B cell (primary cell): Measurements from ENCODE around the gene COG5.

Experiments used
- CTCF ChIP-seq: fragments of 200-600 bp; IDR thresholded peaks from one replicate; pipeline ENCODE4 v1.8.0; 2022; ENCODE audit warnings: antibody characterized with exemption, mild to moderate bottlenecking
- EZH2 ChIP-seq: IDR thresholded peaks from 2 replicates; pipeline ENCODE4 v1.6.1; 2012; ENCODE audit warnings: borderline replicate concordance, low read depth, mild to moderate bottlenecking, moderate library complexity, low read length; ENCODE audit not compliant: insufficient read depth, poor library complexity, severe bottlenecking

DNA sequence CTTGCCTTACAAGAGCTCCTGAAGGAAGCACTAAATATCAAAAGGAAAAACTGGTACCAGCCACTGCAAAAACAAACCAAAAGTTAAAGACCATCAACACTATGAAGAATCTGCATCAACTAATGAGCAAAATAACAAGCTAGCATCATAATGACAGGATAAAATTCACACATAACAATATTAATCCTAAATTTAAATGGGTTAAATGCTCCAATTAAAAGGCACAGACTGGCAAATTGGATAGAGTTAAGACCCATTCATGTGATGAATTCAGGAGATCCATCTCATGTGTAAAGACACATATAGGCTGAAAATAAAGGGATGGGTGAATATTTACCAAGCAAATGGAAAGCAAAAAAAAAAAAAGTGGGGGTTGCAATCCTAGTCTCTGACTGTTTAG lies 29.6 kb downstream of the COG5 start:
- TF ChIP-seq CTCF: no peak
- TF ChIP-seq EZH2: no peak
